ENCODE measurements around the gene ADGRL3.

DNA sequence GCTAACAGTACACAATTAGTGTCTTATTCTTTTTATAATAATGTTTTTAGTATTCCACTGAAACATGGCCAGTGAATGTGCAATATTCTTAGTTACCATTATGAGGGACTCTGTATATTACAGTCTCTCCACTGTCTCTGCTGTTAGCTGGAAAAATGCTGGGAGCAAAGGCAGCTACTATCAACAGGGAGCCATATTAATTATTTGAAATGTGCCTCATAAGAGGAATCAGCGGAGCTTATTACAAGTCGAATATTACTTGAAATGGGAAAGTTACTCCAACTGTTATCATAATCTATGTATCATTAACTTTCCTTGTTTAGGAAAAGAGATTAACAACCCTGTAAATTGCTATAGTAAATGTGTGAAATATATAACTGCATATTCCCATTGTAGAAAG, 612.0 kb downstream of the ADGRL3 start:
- TF ChIP-seq, protein P1, sequence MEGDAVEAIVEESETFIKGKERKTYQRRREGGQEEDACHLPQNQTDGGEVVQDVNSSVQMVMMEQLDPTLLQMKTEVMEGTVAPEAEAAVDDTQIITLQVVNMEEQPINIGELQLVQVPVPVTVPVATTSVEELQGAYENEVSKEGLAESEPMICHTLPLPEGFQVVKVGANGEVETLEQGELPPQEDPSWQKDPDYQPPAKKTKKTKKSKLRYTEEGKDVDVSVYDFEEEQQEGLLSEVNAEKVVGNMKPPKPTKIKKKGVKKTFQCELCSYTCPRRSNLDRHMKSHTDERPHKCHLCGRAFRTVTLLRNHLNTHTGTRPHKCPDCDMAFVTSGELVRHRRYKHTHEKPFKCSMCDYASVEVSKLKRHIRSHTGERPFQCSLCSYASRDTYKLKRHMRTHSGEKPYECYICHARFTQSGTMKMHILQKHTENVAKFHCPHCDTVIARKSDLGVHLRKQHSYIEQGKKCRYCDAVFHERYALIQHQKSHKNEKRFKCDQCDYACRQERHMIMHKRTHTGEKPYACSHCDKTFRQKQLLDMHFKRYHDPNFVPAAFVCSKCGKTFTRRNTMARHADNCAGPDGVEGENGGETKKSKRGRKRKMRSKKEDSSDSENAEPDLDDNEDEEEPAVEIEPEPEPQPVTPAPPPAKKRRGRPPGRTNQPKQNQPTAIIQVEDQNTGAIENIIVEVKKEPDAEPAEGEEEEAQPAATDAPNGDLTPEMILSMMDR (IDR thresholded peaks at IDR 0.05; ENCODE audit: insufficient read depth, low read depth, low read length) = no peak
- TF ChIP-seq EZH2 (IDR thresholded peaks at IDR 0.05; ENCODE audit: insufficient read depth, low read length) = no peak
